DMS79 treated with DMSO at 0.1 percent for 48 hours (cell line): ENCODE measurements around the gene GJA5.

Source experiments
- DNase-seq: peaks from one replicate; lab custom pipeline; 2025; lab: John Stamatoyannopoulos, UW

GJA5 gene

GRCh38 chr1:147760481-147761260, at the start of gene GJA5:
Gene GJA5 (minus strand): TSS chr1:147760602. CDS start chr1:147759238, 1,364 bp downstream.
- no peak for DNase-seq

- no peak for DNase-seq
Measured at GRCh38 chr1:147809236-147809635, 48.8 kb upstream of the GJA5 start.

- no peak for DNase-seq
Measured at GRCh38 chr1:147808025-147808424, 47.6 kb upstream of the GJA5 start.

- DNase-seq = no peak
Measured at GRCh38 chr1:147807405-147807804, 47.0 kb upstream of the GJA5 start.

- DNase-seq = no peak
Measured at GRCh38 chr1:147804942-147805723, 44.7 kb upstream of the GJA5 start.

- DNase-seq = no peak
Measured at GRCh38 chr1:147800804-147801203, 40.4 kb upstream of the GJA5 start.

- no peak for DNase-seq
Measured at GRCh38 chr1:147798731-147799130, 38.3 kb upstream of the GJA5 start.

- DNase-seq = no peak
Measured at GRCh38 chr1:147794570-147794969, 34.2 kb upstream of the GJA5 start.

- DNase-seq = no peak
Measured at GRCh38 chr1:147791876-147792275, 31.5 kb upstream of the GJA5 start.

GRCh38 chr1:147787765-147788164, 27.4 kb upstream of the GJA5 start:
- DNase-seq = no peak

GRCh38 chr1:147786536-147786935, 26.1 kb upstream of the GJA5 start:
- no peak for DNase-seq

GRCh38 chr1:147785794-147786506, 25.5 kb upstream of the GJA5 start:
- no peak for DNase-seq

- DNase-seq = no peak
Measured at GRCh38 chr1:147784941-147785340, 24.5 kb upstream of the GJA5 start.

- no peak for DNase-seq
Measured at GRCh38 chr1:147781056-147781471, 20.7 kb upstream of the GJA5 start.

- no peak for DNase-seq
Measured at GRCh38 chr1:147777694-147778093, 17.3 kb upstream of the GJA5 start.

GRCh38 chr1:147773215-147773715, 12.9 kb upstream of the GJA5 start:
- no peak for DNase-seq

- DNase-seq = no peak
Measured at GRCh38 chr1:147772570-147772969, 12.2 kb upstream of the GJA5 start.

- no peak for DNase-seq
Measured at GRCh38 chr1:147771226-147772125, 11.1 kb upstream of the GJA5 start.

GRCh38 chr1:147769106-147769505, 8.7 kb upstream of the GJA5 start:
- DNase-seq = no peak

GRCh38 chr1:147768582-147768981, 8.2 kb upstream of the GJA5 start:
- no peak for DNase-seq

- DNase-seq = no peak
Measured at GRCh38 chr1:147768101-147768500, 7.7 kb upstream of the GJA5 start.
